Mesendoderm (in vitro differentiated cells): ENCODE data around the gene VPS11.
"Not testable (repeated sequence)": the region's sequence is repeated elsewhere in the genome, so short reads cannot be mapped to it uniquely, and the experiment has no call there.

Experiments
- DNase-seq: peaks from one replicate; pipeline ENCODE4 v3.0.0; 2013
- H2AK5ac ChIP-seq: 2 replicates; pipeline ENCODE4 v1.6.1; 2013; ENCODE audit warnings: low read length, inconsistent platforms
- H2BK120ac ChIP-seq: 2 replicates; pipeline ENCODE4 v1.6.1; 2013; ENCODE audit warnings: low read depth, mild to moderate bottlenecking, low read length, moderate library complexity, mixed read lengths
- H2BK15ac ChIP-seq: replicated peaks from 2 replicates; pipeline ENCODE4 v1.6.1; 2013; ENCODE audit warnings: low read depth, mild to moderate bottlenecking, moderate library complexity
- H2BK5ac ChIP-seq: 2 replicates; pipeline ENCODE4 v1.6.1; 2013; ENCODE audit warnings: low read length, inconsistent platforms
- H3K18ac ChIP-seq: 2 replicates; pipeline ENCODE4 v1.6.1; 2013; ENCODE audit warnings: mild to moderate bottlenecking, low read length, mixed read lengths
- H3K23ac ChIP-seq: one replicate; pipeline ENCODE4 v1.6.1; 2013; ENCODE audit warnings: low read length
- H3K27ac ChIP-seq: 2 replicates; pipeline ENCODE4 v1.5.1; 2013; ENCODE audit warnings: low read depth, mild to moderate bottlenecking, inconsistent platforms, low read length, moderate library complexity
- H3K27me3 ChIP-seq: 2 replicates; pipeline ENCODE4 v1.6.1; 2013; ENCODE audit warnings: low read length, control low read depth, mild to moderate bottlenecking, inconsistent platforms; ENCODE audit not compliant: insufficient read depth, poor library complexity
- H3K36me3 ChIP-seq: 2 replicates; pipeline ENCODE4 v1.6.1; 2013; ENCODE audit warnings: low read length, inconsistent platforms; ENCODE audit not compliant: control insufficient read depth, insufficient read depth
- H3K4ac ChIP-seq: one replicate; pipeline ENCODE4 v1.6.1; 2013; ENCODE audit warnings: low read depth, mild to moderate bottlenecking, low read length, moderate library complexity
- H3K4me1 ChIP-seq: 2 replicates; pipeline ENCODE4 v1.6.1; 2013; ENCODE audit warnings: low read depth, low read length, inconsistent platforms; ENCODE audit not compliant: control insufficient read depth
- H3K4me2 ChIP-seq: 2 replicates; pipeline ENCODE4 v1.6.1; 2013; ENCODE audit warnings: low read length
- H3K4me3 ChIP-seq: 2 replicates; pipeline ENCODE4 v1.5.1; 2013; ENCODE audit warnings: mild to moderate bottlenecking, low read length
- H3K56ac ChIP-seq: one replicate; pipeline ENCODE4 v1.6.1; 2013; ENCODE audit warnings: low read length
- H3K79me1 ChIP-seq: 2 replicates; pipeline ENCODE4 v1.6.1; 2013; ENCODE audit warnings: low read length, inconsistent platforms
- H3K79me2 ChIP-seq: 2 replicates; pipeline ENCODE4 v1.6.1; 2013; ENCODE audit warnings: mild to moderate bottlenecking, low read length; ENCODE audit not compliant: control insufficient read depth, insufficient read depth
- H3K9ac ChIP-seq: 2 replicates; pipeline ENCODE4 v1.6.1; 2013; ENCODE audit warnings: low read length, inconsistent platforms
- H4K5ac ChIP-seq: one replicate; pipeline ENCODE4 v1.6.1; 2013; ENCODE audit warnings: low read length
- H4K8ac ChIP-seq: one replicate; pipeline ENCODE4 v1.6.1; 2013; ENCODE audit warnings: low read depth, mild to moderate bottlenecking, control low read depth, low read length, moderate library complexity
- WGBS: extraction: QIAGEN DNeasy Blood & Tissue Kit; methylation state at CpG from one replicate; pipeline ENCODE4 v1.1.7; 2013; ENCODE audit warnings: low lambda C conversion rate, missing lambda C conversion rate; ENCODE audit not compliant: insufficient coverage; ENCODE audit errors: extremely low coverage; 5-methylcytosine and 5-hydroxymethylcytosine counted together

The VPS11 gene

GRCh38 chr11:119056421-119056999 lies 11.1 kb upstream of the VPS11 start:
- Histone ChIP-seq H3K4ac (peak overlapping the region; percentile 73), H3K27me3 (no peaks in the 10 kb centered on the region), H3K18ac (peak overlapping the region; percentile 75), H3K56ac (peak overlapping the region; percentile 99), H3K79me1 (peaks cover 29% of the 10 kb centered on the region), H2BK120ac (no peak overlapping the region), H3K4me2 (peak overlapping the region; percentile 98), H3K79me2 (peaks cover 18% of the 10 kb centered on the region), H3K4me3 (peak overlapping the region; percentile 92), H3K23ac (peak overlapping the region; percentile 66), H3K27ac (peak overlapping the region; percentile 96), H4K8ac (no peak overlapping the region), H3K9ac (peak overlapping the region; percentile 95), H2AK5ac (peak overlapping the region; percentile 78), H3K36me3 (peaks cover 22% of the 10 kb centered on the region), H3K4me1 (peaks cover 4% of the 10 kb centered on the region), H2BK15ac (no peak overlapping the region), H2BK5ac (no peak overlapping the region), H4K5ac (no peak overlapping the region)
- no CpG with 5 or more reads among the region's 48 CpGs for WGBS
- peak; percentile 77 for DNase-seq

GRCh38 chr11:119057000-119057769 lies 10.4 kb upstream of the VPS11 start, which contains the start of gene HYOU1:
Gene HYOU1 (minus strand): TSS chr11:119057205. CDS start chr11:119056160, 1,045 bp downstream.
- Histone ChIP-seq H2AK5ac (peak within 1 kb of the TSS; percentile 78), H3K27me3 (no peaks in the 10 kb centered on the region), H4K8ac (no peak within 1 kb of the TSS), H3K4ac (peak within 1 kb of the TSS; percentile 88), H4K5ac (no peak within 1 kb of the TSS), H2BK5ac (no peak within 1 kb of the TSS), H2BK15ac (no peak within 1 kb of the TSS), H3K18ac (peak within 1 kb of the TSS; percentile 75), H3K9ac (peak within 1 kb of the TSS; percentile 95), H3K4me2 (peak within 1 kb of the TSS; percentile 98), H3K79me2 (peaks cover 18% of the 10 kb centered on the region), H3K36me3 (peaks cover 22% of the 10 kb centered on the region), H3K4me1 (peaks cover 4% of the 10 kb centered on the region), H3K23ac (peak within 1 kb of the TSS; percentile 66), H3K27ac (peak within 1 kb of the TSS; percentile 96), H3K56ac (peak within 1 kb of the TSS; percentile 99), H3K4me3 (peak within 1 kb of the TSS; percentile 92), H3K79me1 (peaks cover 29% of the 10 kb centered on the region), H2BK120ac (no peak within 1 kb of the TSS)
- no CpG with 5 or more reads among the region's 79 CpGs for WGBS
- peak; percentile 99 for DNase-seq

DNA sequence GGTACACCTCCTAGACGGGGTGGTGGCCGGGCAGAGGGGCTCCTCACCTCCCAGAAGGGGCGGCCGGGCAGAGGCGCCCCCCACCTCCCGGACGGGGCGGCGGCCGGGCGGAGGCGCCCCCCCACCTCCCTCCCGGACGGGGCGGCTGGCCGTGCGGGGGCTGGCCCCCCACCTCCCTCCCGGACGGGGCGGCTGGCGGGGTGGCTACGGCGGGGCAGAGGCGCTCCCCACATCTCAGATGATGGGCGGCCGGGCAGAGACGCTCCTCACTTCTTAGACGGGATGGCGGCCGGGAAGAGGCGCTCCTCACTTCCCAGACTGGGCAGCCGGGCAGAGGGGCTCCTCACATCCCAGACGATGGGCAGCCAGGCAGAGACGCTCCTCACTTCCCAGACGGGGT lies 8.5 kb upstream of the VPS11 start:
- H3K79me2 ChIP-seq: peaks cover 18% of the 10 kb centered on the region
- H2AK5ac ChIP-seq, H3K27ac ChIP-seq, H3K4me2 ChIP-seq, H3K56ac ChIP-seq, H3K4ac ChIP-seq, H2BK120ac ChIP-seq, DNase-seq, H3K27me3 ChIP-seq, H2BK5ac ChIP-seq, H3K4me3 ChIP-seq, H3K4me1 ChIP-seq, H2BK15ac ChIP-seq, H4K5ac ChIP-seq, H3K9ac ChIP-seq, H4K8ac ChIP-seq, H3K23ac ChIP-seq, H3K18ac ChIP-seq: not testable (repeated sequence)
- WGBS: no CpG with 5 or more reads among the region's 35 CpGs
- peaks cover 22% of the 10 kb centered on the region for H3K79me1 ChIP-seq
- peaks cover 13% of the 10 kb centered on the region for H3K36me3 ChIP-seq

DNA sequence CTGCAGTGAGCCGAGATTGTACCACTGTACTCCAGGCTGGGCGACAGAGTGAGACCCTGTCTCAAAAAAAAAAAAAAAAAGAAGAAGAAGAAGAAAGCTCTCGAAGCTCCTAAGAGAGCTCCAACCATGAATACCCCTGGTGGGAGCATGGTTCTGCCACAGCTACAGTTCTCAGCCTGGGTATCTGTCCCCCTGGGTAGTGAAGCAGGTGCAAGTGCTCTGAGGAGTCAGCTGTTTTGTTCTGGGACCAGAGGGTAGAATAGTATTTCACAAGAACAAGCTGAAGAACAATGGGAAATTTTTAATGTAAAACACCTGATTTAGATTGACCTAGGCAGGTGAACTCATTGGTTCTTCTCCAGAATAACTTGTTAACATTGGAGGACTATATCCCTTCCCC lies 6.4 kb upstream of the VPS11 start:
- no peak overlapping the region for H3K18ac ChIP-seq
- DNase-seq: no peak
- no CpG with 5 or more reads among the region's 3 CpGs for WGBS

GRCh38 chr11:119062779-119063178 lies 4.8 kb upstream of the VPS11 start:
- H3K18ac ChIP-seq: no peak overlapping the region
- no peaks in the 10 kb centered on the region for H3K27me3 ChIP-seq
- H4K5ac ChIP-seq: no peak overlapping the region
- DNase-seq: no peak
- no peak overlapping the region for H3K4ac ChIP-seq
- no peak overlapping the region for H4K8ac ChIP-seq
- H3K4me2 ChIP-seq: no peak overlapping the region
- H3K56ac ChIP-seq: no peak overlapping the region
- H3K27ac ChIP-seq: no peak overlapping the region
- no peaks in the 10 kb centered on the region for H3K4me1 ChIP-seq
- H2BK15ac ChIP-seq: no peak overlapping the region
- H3K23ac ChIP-seq: no peak overlapping the region
- no peak overlapping the region for H3K9ac ChIP-seq
- no peak overlapping the region for H3K4me3 ChIP-seq
- H2BK5ac ChIP-seq: no peak overlapping the region
- H3K79me1 ChIP-seq: no peaks in the 10 kb centered on the region
- no peaks in the 10 kb centered on the region for H3K79me2 ChIP-seq
- no CpG with 5 or more reads among the region's 5 CpGs for WGBS
- H2BK120ac ChIP-seq: no peak overlapping the region
- H2AK5ac ChIP-seq: no peak overlapping the region
- H3K36me3 ChIP-seq: no peaks in the 10 kb centered on the region

More for the DNA sequence above, 6.4 kb upstream of the VPS11 start:
- Histone ChIP-seq H3K79me2 (peaks cover 4% of the 10 kb centered on the region), H3K56ac (no peak overlapping the region), H3K27me3 (no peaks in the 10 kb centered on the region), H4K5ac (no peak overlapping the region), H3K4me2 (no peak overlapping the region), H2BK120ac (no peak overlapping the region), H2BK5ac (no peak overlapping the region), H3K79me1 (peaks cover 2% of the 10 kb centered on the region), H3K27ac (no peak overlapping the region), H3K9ac (no peak overlapping the region), H2AK5ac (no peak overlapping the region), H3K36me3 (no peaks in the 10 kb centered on the region), H2BK15ac (no peak overlapping the region), H3K4me3 (no peak overlapping the region), H3K23ac (no peak overlapping the region), H3K4me1 (no peaks in the 10 kb centered on the region), H4K8ac (no peak overlapping the region), H3K4ac (no peak overlapping the region)
